ENCODE measurements around the gene CA4. TPM values are rescaled to one million over a fixed set of nuclear protein-coding genes. Genes with fewer than 3 reads are reported as not detected.

Gene CA4
- total RNA-seq, 2 donors from 2014 or later, result 0.96 to 4.7 TPM

DNA sequence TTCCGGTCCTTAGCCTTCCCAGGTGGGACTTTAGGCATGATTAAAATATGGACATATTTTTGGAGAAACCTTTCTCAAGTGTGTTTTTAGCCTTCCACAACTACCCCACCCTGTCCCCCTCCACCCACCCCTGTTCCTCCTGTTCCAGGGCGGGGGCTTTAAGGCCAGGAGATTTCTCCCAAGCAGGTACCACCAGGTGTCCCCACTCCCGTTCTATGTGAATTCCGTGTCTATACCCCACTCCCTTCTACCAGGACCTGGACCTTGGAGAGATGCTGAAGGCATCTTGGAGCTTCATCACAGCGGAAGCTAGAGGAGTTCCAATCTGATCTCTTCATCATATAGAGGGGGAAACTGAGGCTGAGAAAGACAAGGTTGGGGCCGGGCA is 9.7 kb downstream of the CA4 start:
- H3K4me1 ChIP-seq (replicated peaks), result no peaks in the 10 kb centered on the region
- H3K27me3 ChIP-seq (replicated peaks; ENCODE audit: insufficient read depth), result peaks cover 2% of the 10 kb centered on the region
- WGBS, result 79% methylated on average over 6 of the region's 6 CpGs
- no peaks in the 10 kb centered on the region for H3K9me3 ChIP-seq
- no peak for DNase-seq (ENCODE audit: low spot score)
- H3K4me3 ChIP-seq, result no peak overlapping the region
- no peak overlapping the region for H3K27ac ChIP-seq
- TF ChIP-seq POLR2AphosphoS5 (IDR thresholded peaks at IDR 0.05) (no peak), POLR2A (IDR thresholded peaks at IDR 0.05) (no peak)
- TF ChIP-seq, protein P1, sequence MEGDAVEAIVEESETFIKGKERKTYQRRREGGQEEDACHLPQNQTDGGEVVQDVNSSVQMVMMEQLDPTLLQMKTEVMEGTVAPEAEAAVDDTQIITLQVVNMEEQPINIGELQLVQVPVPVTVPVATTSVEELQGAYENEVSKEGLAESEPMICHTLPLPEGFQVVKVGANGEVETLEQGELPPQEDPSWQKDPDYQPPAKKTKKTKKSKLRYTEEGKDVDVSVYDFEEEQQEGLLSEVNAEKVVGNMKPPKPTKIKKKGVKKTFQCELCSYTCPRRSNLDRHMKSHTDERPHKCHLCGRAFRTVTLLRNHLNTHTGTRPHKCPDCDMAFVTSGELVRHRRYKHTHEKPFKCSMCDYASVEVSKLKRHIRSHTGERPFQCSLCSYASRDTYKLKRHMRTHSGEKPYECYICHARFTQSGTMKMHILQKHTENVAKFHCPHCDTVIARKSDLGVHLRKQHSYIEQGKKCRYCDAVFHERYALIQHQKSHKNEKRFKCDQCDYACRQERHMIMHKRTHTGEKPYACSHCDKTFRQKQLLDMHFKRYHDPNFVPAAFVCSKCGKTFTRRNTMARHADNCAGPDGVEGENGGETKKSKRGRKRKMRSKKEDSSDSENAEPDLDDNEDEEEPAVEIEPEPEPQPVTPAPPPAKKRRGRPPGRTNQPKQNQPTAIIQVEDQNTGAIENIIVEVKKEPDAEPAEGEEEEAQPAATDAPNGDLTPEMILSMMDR (IDR thresholded peaks at IDR 0.05), result no peak
- no peaks in the 10 kb centered on the region for H3K36me3 ChIP-seq
- intact Hi-C loops (cut with DNase I), result no loop called here

DNA sequence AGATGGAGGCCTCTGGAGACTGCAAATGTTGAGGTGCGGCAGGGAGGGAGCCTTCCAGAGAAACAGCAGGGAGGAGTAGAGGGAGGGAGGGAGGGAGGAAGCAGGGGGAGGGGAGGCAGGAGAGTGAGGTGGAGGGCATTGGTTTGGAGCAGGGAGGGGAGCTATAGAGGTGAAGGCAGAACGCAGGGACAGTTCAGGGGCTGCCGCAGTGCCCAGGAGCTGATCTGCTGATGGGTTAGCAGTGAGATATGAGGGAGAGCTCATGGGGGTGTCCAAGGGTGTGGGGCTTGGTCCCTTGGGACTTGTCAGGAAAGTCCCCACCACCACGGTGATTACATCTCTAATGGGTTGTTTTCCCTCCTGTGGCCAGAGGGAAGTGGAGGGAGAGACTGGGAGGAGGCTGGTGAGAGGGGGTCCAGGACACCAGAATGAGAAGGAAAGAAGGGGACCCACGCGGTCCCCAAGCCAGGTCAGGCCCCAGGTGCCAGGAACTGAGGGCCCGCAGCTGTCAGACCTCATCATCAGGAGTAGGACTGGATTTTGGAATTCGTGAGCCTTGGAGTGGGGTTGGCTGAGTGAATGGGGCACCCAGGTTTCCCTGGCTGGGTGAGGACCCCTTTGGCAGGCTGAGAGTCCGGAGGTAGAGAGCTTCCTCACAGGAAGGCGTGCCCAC is 11.2 kb downstream of the CA4 start:
- intact Hi-C loops (cut with DNase I), result no loop called here
- DNase-seq (ENCODE audit: low spot score), result no peak
- Histone ChIP-seq H3K4me1 (replicated peaks) (no peaks in the 10 kb centered on the region), H3K27ac (no peak overlapping the region), H3K9me3 (no peaks in the 10 kb centered on the region), H3K4me3 (no peak overlapping the region), H3K27me3 (replicated peaks; ENCODE audit: insufficient read depth) (peaks cover 2% of the 10 kb centered on the region), H3K36me3 (no peaks in the 10 kb centered on the region)
- WGBS, result 64% methylated on average over 10 of the region's 10 CpGs
- TF ChIP-seq, protein P1 (IDR thresholded peaks at IDR 0.05), result no peak
- TF ChIP-seq POLR2A (IDR thresholded peaks at IDR 0.05), result no peak
- no peak for TF ChIP-seq POLR2AphosphoS5 (IDR thresholded peaks at IDR 0.05)

DNA sequence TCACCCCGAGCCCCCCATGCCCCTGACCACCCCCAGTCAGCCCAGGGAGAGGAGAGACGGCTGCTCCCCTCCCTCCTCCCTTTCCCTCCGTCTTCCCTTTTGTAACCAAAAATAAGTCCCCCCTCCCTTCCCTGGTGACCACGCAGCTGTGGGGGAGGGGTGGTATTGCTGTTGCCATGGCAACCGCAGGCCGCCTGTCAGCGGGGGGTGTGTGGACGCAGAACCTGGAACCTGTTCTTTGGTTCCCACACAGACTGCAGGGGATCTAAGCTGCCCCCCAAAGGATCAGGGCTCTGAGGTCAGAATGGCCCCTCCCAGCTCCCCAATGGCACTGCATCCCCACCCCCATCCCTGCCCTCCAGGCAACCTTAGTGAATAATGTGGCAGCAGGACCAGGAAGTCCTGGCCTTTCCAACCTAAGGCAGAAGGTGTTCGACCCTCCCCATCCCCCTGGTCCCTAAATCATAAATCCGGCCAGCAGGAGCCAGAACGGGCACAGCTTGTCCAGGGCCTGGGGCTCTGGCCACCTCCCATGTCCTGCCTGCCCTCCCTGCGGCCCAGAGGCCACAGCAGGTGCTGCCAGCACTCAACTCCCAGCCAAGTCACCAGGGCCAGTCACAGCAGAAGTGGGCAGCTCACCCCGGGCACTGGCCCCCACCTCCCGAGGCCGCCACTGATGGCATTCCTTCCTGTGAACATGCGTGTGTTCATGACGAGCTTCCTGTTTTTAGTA is 12.0 kb downstream of the CA4 start:
- no peaks in the 10 kb centered on the region for H3K4me1 ChIP-seq (replicated peaks)
- H3K36me3 ChIP-seq, result no peaks in the 10 kb centered on the region
- intact Hi-C loops (cut with DNase I), result no loop called here
- WGBS, result 45% methylated on average over 17 of the region's 17 CpGs
- peaks cover 2% of the 10 kb centered on the region for H3K27me3 ChIP-seq (replicated peaks; ENCODE audit: insufficient read depth)
- TF ChIP-seq, protein P1 (IDR thresholded peaks at IDR 0.05), result no peak
- no peak for TF ChIP-seq POLR2A (IDR thresholded peaks at IDR 0.05)
- TF ChIP-seq POLR2AphosphoS5 (IDR thresholded peaks at IDR 0.05), result no peak
- DNase-seq (ENCODE audit: low spot score), result no peak
- H3K9me3 ChIP-seq, result no peaks in the 10 kb centered on the region
- no peak overlapping the region for H3K4me3 ChIP-seq
- no peak overlapping the region for H3K27ac ChIP-seq

DNA sequence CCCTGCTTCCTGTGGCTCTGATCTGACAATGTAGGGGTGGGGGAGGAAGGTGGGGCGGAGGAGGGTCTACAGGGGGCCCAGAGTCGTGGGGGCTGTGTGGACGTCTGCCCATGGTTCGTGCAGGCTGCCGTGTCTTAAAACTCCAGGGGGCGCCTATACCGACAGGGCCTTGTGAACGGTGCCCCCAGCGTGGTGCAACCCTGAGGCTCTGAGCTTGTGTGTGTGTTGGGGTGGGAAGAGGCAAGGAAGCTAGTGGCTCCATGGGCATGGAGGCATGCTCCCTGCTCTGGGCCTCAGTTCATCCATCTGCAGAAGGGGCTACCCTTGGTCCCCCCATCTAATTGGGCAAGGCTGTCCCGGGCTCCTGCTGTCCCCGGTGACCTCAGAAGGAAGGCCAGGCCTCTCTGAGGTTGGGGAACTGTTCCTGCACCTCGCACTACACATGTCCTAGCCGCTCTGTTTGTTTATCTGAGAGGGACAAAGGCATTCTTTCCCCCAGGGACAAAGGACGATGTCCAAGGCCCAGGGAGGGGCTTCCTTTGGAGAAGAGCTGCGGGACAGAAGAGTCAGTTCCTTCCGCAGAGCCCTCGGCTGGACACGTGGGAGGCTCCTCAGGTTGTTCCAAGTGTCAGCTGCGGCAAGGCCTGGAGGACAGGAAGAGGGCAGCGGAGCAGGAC is 13.5 kb downstream of the CA4 start:
- Histone ChIP-seq H3K27me3 (replicated peaks; ENCODE audit: insufficient read depth) (peaks cover 2% of the 10 kb centered on the region), H3K9me3 (no peaks in the 10 kb centered on the region), H3K27ac (peak overlapping the region in 1 of 2 donors; percentile 23), H3K4me3 (no peak overlapping the region), H3K4me1 (replicated peaks) (no peaks in the 10 kb centered on the region), H3K36me3 (no peaks in the 10 kb centered on the region)
- DNase-seq (ENCODE audit: low spot score), result no peak
- 60% methylated on average over 20 of the region's 20 CpGs for WGBS
- intact Hi-C loops (cut with DNase I), result no loop called here
- TF ChIP-seq, protein P1 (IDR thresholded peaks at IDR 0.05), result no peak
- TF ChIP-seq POLR2A (IDR thresholded peaks at IDR 0.05) (no peak), POLR2AphosphoS5 (IDR thresholded peaks at IDR 0.05) (no peak)

All from prostate gland (tissue), 2 donors.